Neural cell (in vitro differentiated cells): ENCODE data around the gene PHF21A. TPM values are rescaled to one million over a fixed set of nuclear protein-coding genes. Genes with fewer than 3 reads are reported as not detected.

ENCODE experiments used
- H2AFZ ChIP-seq: fragments of 200-600, 300-800 bp; sonication (generic), shearing (Covaris generic); 2 replicates; pipeline ENCODE4 v1.6.0; 2014; ENCODE audit warnings: low read depth, mild to moderate bottlenecking, antibody characterized with exemption, low read length, moderate library complexity
- H3F3A ChIP-seq: fragments of 200-600 bp; shearing (Covaris generic); 2 replicates; pipeline ENCODE4 v1.6.1; 2016; ENCODE audit warnings: mild to moderate bottlenecking, moderate library complexity, mixed read lengths, antibody characterized with exemption, low read length; ENCODE audit not compliant: insufficient read depth, poor library complexity, severe bottlenecking
- H3K27ac ChIP-seq: fragments of 200-600, 300-800 bp; sonication (generic), shearing (Covaris generic); 2 replicates; pipeline ENCODE4 v1.5.1; 2014; ENCODE audit warnings: mild to moderate bottlenecking, low read length, moderate library complexity
- H3K27me3 ChIP-seq: fragments of 300-800, 200-600 bp; sonication (generic), shearing (Covaris generic); 2 replicates; pipeline ENCODE4 v1.6.0; 2014; ENCODE audit warnings: mild to moderate bottlenecking, low read depth, low read length, moderate library complexity; ENCODE audit not compliant: insufficient read depth
- H3K36me3 ChIP-seq: fragments of 300-800, 200-600 bp; sonication (generic), shearing (Covaris generic); 2 replicates; pipeline ENCODE4 v1.5.1; 2014; ENCODE audit warnings: mild to moderate bottlenecking, antibody characterized with exemption, low read length, moderate library complexity; ENCODE audit not compliant: insufficient read depth
- H3K4me2 ChIP-seq: fragments of 300-800, 200-600 bp; sonication (generic), shearing (Covaris generic); 2 replicates; pipeline ENCODE4 v1.6.0; 2014; ENCODE audit warnings: mild to moderate bottlenecking, low read length
- H3K4me3 ChIP-seq: fragments of 300-800, 200-600 bp; sonication (generic), shearing (Covaris generic); 2 replicates; pipeline ENCODE4 v1.5.1; 2014; ENCODE audit warnings: mild to moderate bottlenecking, low read length, moderate library complexity
- H3K79me2 ChIP-seq: fragments of 200-600 bp; shearing (Covaris generic); replicated peaks from 2 replicates; pipeline ENCODE4 v1.6.0; 2014; ENCODE audit warnings: mild to moderate bottlenecking, low read length, moderate library complexity; ENCODE audit not compliant: insufficient read depth
- H3K9ac ChIP-seq: fragments of 300-800, 200-600 bp; sonication (generic), shearing (Covaris generic); 2 replicates; pipeline ENCODE4 v1.6.1; 2016; ENCODE audit warnings: mild to moderate bottlenecking, low read length, mixed read lengths
- H3K9me2 ChIP-seq: fragments of 200-600 bp; shearing (Covaris generic); 2 replicates; pipeline ENCODE4 v1.6.1; 2016; ENCODE audit warnings: mild to moderate bottlenecking, low read length, mixed read lengths; ENCODE audit not compliant: insufficient read depth
- H3K9me3 ChIP-seq: fragments of 200-600, 300-800 bp; sonication (generic), shearing (Covaris generic); 2 replicates; pipeline ENCODE4 v1.6.1; 2016; ENCODE audit warnings: mild to moderate bottlenecking, mixed run types, low read length, moderate library complexity, mixed read lengths
- H4K20me1 ChIP-seq: fragments of 200-600 bp; shearing (Covaris generic); 2 replicates; pipeline ENCODE4 v1.6.1; 2016; ENCODE audit warnings: mild to moderate bottlenecking, mixed run types; ENCODE audit not compliant: insufficient read depth
- CTCF ChIP-seq: fragments of 450-650 bp; IDR thresholded peaks from 2 replicates; pipeline ENCODE4 v1.5.1; 2014; ENCODE audit warnings: antibody characterized with exemption, mild to moderate bottlenecking, moderate library complexity; ENCODE audit not compliant: poor library complexity, severe bottlenecking
- EP300 ChIP-seq: fragments of 450-650 bp; conservative IDR thresholded peaks from 2 replicates; pipeline ENCODE4 v1.6.1; 2014; ENCODE audit warnings: antibody characterized with exemption, mild to moderate bottlenecking, moderate library complexity; ENCODE audit not compliant: poor library complexity, severe bottlenecking
- EZH2 ChIP-seq: fragments of 200-600, 300-800 bp; shearing (Covaris generic), sonication (generic); IDR thresholded peaks from 2 replicates; pipeline ENCODE4 v1.6.1; 2014; ENCODE audit warnings: antibody characterized with exemption, low read length, borderline replicate concordance, mild to moderate bottlenecking; ENCODE audit not compliant: insufficient read depth, poor library complexity, severe bottlenecking
- MXI1 ChIP-seq: fragments of 450-650 bp; conservative IDR thresholded peaks from 2 replicates; pipeline ENCODE4 v1.6.1; 2014; ENCODE audit warnings: antibody characterized with exemption, mild to moderate bottlenecking; ENCODE audit not compliant: poor library complexity, severe bottlenecking
- POLR2AphosphoS5 ChIP-seq: IDR thresholded peaks from 2 replicates; pipeline ENCODE4 v1.6.1; 2012
- RAD21 ChIP-seq: fragments of 450-650 bp; conservative IDR thresholded peaks from 2 replicates; pipeline ENCODE4 v1.6.1; 2014; ENCODE audit warnings: antibody characterized with exemption, mild to moderate bottlenecking, moderate library complexity
- REST ChIP-seq: IDR thresholded peaks from 2 replicates; pipeline ENCODE4 v1.6.1; 2012; ENCODE audit warnings: borderline replicate concordance
- SMC3 ChIP-seq: fragments of 450-650 bp; conservative IDR thresholded peaks from 2 replicates; pipeline ENCODE4 v1.6.1; 2014; ENCODE audit warnings: antibody characterized with exemption, mild to moderate bottlenecking, moderate library complexity; ENCODE audit not compliant: poor library complexity
- TAF1 ChIP-seq: IDR thresholded peaks from 2 replicates; pipeline ENCODE4 v1.6.1; 2012; ENCODE audit warnings: low read depth
- polyA plus RNA-seq: library from polyadenylated mRNA; depleted of rRNA; stranded (reverse); fragments of >200 nt; gene quantifications from 2 replicates; pipeline ENCODE4 v1.2.3, GENCODE V29; 2014

Gene PHF21A
- polyA plus RNA-seq, 1 donor from 2014 or later = 31.7 TPM

- no peak for TF ChIP-seq MXI1
Observed at GRCh38 chr11:46130286-46130940, 9.2 kb upstream of the PHF21A start (continued).

- TF ChIP-seq REST = no peak
- no peak overlapping the region for H3K4me3 ChIP-seq
Observed at GRCh38 chr11:46129133-46129532, 7.9 kb upstream of the PHF21A start.

GRCh38 chr11:46127150-46127638 lies 5.9 kb upstream of the PHF21A start:
- no peak for TF ChIP-seq TAF1
- TF ChIP-seq REST = no peak
- no peak for TF ChIP-seq SMC3
- TF ChIP-seq POLR2AphosphoS5 = no peak
- TF ChIP-seq EP300 = no peak
- TF ChIP-seq EZH2 = no peak
- TF ChIP-seq CTCF = no peak
- TF ChIP-seq RAD21 = no peak
- no peak for TF ChIP-seq MXI1
- H3K9me2 ChIP-seq = no peaks in the 10 kb centered on the region
- H3K9ac ChIP-seq = no peak overlapping the region
- no peak overlapping the region for H3K4me3 ChIP-seq
- no peaks in the 10 kb centered on the region for H3K27me3 ChIP-seq
- H3F3A ChIP-seq = peaks cover 4% of the 10 kb centered on the region
- no peak overlapping the region for H3K4me2 ChIP-seq
- H3K27ac ChIP-seq = no peak overlapping the region
- H2AFZ ChIP-seq = no peak overlapping the region
- H4K20me1 ChIP-seq = no peaks in the 10 kb centered on the region
- no peaks in the 10 kb centered on the region for H3K9me3 ChIP-seq
- H3K36me3 ChIP-seq = no peaks in the 10 kb centered on the region
- H3K79me2 ChIP-seq = no peaks in the 10 kb centered on the region

More at GRCh38 chr11:46129133-46129532, 7.9 kb upstream of the PHF21A start:
- H3K36me3 ChIP-seq = no peaks in the 10 kb centered on the region
- H3K9ac ChIP-seq = no peak overlapping the region
- no peaks in the 10 kb centered on the region for H4K20me1 ChIP-seq
- H3K27me3 ChIP-seq = no peaks in the 10 kb centered on the region
- H3K27ac ChIP-seq = no peak overlapping the region
- H3K79me2 ChIP-seq = no peaks in the 10 kb centered on the region
- H3K4me2 ChIP-seq = no peak overlapping the region
- no peaks in the 10 kb centered on the region for H3F3A ChIP-seq
- H3K9me2 ChIP-seq = no peaks in the 10 kb centered on the region
- no peaks in the 10 kb centered on the region for H3K9me3 ChIP-seq
- H2AFZ ChIP-seq = no peak overlapping the region
